PC-9 (cell line): ENCODE measurements around the gene PLEKHG4B.

Source experiments
- EZH2 ChIP-seq: fragments of 200-600 bp; sonication (generic); IDR thresholded peaks from 2 replicates; pipeline ENCODE4 v1.8.0; 2017; ENCODE audit warnings: antibody characterized with exemption, low read depth
- TF ChIP-seq, protein P1 (sequence below): fragments of 200-600 bp; sonication (generic); conservative IDR thresholded peaks from 2 replicates; pipeline ENCODE4 v1.6.1; 2017; ENCODE audit warnings: mixed run types, antibody characterized with exemption, mild to moderate bottlenecking, moderate library complexity

DNA sequence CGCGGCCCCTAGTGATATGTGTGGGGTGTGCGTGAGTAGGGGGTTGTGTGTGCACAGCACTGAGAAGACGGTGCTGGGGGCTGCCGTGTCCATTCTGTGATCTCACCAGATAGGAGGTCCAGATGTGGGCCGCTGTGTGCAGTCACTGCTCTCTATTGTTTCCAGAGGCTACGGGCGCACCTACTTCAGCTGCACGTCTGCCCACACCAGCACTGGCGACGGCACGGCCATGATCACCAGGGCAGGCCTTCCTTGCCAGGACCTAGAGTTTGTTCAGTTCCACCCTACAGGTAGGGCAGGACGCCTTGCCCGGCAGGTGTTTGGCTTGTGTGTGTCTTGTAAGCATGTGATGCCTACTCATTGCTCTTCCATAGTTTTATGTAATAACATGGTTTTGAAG, 138.7 kb downstream of the PLEKHG4B start:
- TF ChIP-seq, protein P1, sequence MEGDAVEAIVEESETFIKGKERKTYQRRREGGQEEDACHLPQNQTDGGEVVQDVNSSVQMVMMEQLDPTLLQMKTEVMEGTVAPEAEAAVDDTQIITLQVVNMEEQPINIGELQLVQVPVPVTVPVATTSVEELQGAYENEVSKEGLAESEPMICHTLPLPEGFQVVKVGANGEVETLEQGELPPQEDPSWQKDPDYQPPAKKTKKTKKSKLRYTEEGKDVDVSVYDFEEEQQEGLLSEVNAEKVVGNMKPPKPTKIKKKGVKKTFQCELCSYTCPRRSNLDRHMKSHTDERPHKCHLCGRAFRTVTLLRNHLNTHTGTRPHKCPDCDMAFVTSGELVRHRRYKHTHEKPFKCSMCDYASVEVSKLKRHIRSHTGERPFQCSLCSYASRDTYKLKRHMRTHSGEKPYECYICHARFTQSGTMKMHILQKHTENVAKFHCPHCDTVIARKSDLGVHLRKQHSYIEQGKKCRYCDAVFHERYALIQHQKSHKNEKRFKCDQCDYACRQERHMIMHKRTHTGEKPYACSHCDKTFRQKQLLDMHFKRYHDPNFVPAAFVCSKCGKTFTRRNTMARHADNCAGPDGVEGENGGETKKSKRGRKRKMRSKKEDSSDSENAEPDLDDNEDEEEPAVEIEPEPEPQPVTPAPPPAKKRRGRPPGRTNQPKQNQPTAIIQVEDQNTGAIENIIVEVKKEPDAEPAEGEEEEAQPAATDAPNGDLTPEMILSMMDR, result no peak
- no peak for TF ChIP-seq EZH2
